ENCODE measurements around the gene PRDM2.
A peak's percentile ranks its signal among the peaks of the same experiment; 100 is the strongest.

PRDM2 gene

GRCh38 chr1:13681921-13682320 lies 18.1 kb upstream of the PRDM2 start:
- no peak for ATAC-seq
- TF ChIP-seq ZNF8 (CRISPR knock-in tag; IDR thresholded peaks at IDR 0.05) (no peak), ZFP30 (CRISPR knock-in tag; IDR thresholded peaks at IDR 0.05) (no peak), ZFP3 (CRISPR knock-in tag; IDR thresholded peaks at IDR 0.05) (no peak), TOX (CRISPR knock-in tag; IDR thresholded peaks at IDR 0.05; ENCODE audit: borderline replicate concordance) (no peak), ZC3H10 (CRISPR knock-in tag; IDR thresholded peaks at IDR 0.05) (no peak), RARB (CRISPR knock-in tag; IDR thresholded peaks at IDR 0.05) (no peak), CSDC2 (CRISPR knock-in tag; IDR thresholded peaks at IDR 0.05) (no peak), PATZ1 (CRISPR knock-in tag; IDR thresholded peaks at IDR 0.05; ENCODE audit: borderline replicate concordance) (no peak), ARNTL (CRISPR knock-in tag; IDR thresholded peaks at IDR 0.05; ENCODE audit: borderline replicate concordance, low read depth) (no peak), BACH2 (CRISPR knock-in tag; IDR thresholded peaks at IDR 0.05; ENCODE audit: borderline replicate concordance) (no peak), GLIS3 (CRISPR knock-in tag; IDR thresholded peaks at IDR 0.05) (no peak), TSHZ2 (CRISPR knock-in tag; IDR thresholded peaks at IDR 0.05) (no peak), ISL1 (CRISPR knock-in tag; IDR thresholded peaks at IDR 0.05) (no peak)

DNA sequence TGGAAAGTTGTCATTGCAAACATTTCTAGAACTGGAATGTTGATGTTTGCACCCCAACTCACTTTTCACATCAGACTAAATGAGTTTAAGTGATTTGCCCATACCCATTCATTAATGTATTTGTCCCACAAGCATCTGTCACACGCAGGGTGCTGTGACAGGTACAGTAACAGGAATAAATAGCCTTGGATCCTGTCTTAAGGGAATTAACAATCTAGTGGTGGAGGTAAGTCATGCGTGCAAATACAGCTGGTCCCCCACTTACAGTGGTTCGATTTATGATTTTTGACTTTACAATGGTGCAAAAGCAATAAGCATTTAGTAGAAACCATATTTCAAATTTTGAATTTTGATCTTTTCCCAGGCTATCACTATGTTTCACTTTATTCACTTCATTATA lies 17.5 kb upstream of the PRDM2 start:
- TF ChIP-seq ISL1 (CRISPR knock-in tag; IDR thresholded peaks at IDR 0.05), result no peak
- TF ChIP-seq SNAI2 (CRISPR knock-in tag; IDR thresholded peaks at IDR 0.05), result no peak
- no peak for TF ChIP-seq BACH2 (CRISPR knock-in tag; IDR thresholded peaks at IDR 0.05; ENCODE audit: borderline replicate concordance)
- no peak for TF ChIP-seq ZNF565 (CRISPR knock-in tag; conservative IDR thresholded peaks at IDR 0.05; ENCODE audit: low read depth)
- TF ChIP-seq ZC3H10 (CRISPR knock-in tag; IDR thresholded peaks at IDR 0.05), result no peak
- no peak for TF ChIP-seq PATZ1 (CRISPR knock-in tag; IDR thresholded peaks at IDR 0.05; ENCODE audit: borderline replicate concordance)
- TF ChIP-seq ZNF70 (CRISPR knock-in tag; IDR thresholded peaks at IDR 0.05), result no peak
- TF ChIP-seq OSR1 (CRISPR knock-in tag; IDR thresholded peaks at IDR 0.05), result no peak

DNA sequence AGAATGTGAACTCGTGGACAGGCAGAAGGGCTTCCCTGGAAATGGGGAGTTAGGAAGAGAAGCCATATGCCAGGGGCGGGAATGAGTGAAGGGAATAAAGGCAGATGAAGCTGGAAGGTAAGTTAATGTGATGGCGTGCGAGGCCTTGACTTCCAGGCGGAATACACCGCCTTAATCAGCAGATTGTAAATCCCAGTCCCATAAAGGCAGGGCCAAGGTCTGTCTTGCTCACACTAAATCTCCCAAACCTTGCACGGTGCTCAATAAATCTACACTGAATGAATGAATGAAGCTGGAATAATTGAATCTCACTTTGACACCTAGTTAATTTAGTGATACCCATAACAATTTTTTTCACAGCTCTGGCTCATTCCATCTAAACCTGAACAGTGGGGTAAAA lies 16.8 kb upstream of the PRDM2 start:
- ATAC-seq, result no peak
- TF ChIP-seq GLIS3 (CRISPR knock-in tag; IDR thresholded peaks at IDR 0.05) (no peak), BACH2 (CRISPR knock-in tag; IDR thresholded peaks at IDR 0.05; ENCODE audit: borderline replicate concordance) (no peak), ZFP30 (CRISPR knock-in tag; IDR thresholded peaks at IDR 0.05) (no peak), ZNF8 (CRISPR knock-in tag; IDR thresholded peaks at IDR 0.05) (no peak), ARNTL (CRISPR knock-in tag; IDR thresholded peaks at IDR 0.05; ENCODE audit: borderline replicate concordance, low read depth) (no peak)
- TF ChIP-seq, protein P1, sequence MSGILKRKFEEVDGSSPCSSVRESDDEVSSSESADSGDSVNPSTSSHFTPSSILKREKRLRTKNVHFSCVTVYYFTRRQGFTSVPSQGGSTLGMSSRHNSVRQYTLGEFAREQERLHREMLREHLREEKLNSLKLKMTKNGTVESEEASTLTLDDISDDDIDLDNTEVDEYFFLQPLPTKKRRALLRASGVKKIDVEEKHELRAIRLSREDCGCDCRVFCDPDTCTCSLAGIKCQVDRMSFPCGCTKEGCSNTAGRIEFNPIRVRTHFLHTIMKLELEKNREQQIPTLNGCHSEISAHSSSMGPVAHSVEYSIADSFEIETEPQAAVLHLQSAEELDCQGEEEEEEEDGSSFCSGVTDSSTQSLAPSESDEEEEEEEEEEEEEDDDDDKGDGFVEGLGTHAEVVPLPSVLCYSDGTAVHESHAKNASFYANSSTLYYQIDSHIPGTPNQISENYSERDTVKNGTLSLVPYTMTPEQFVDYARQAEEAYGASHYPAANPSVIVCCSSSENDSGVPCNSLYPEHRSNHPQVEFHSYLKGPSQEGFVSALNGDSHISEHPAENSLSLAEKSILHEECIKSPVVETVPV (CRISPR knock-in tag; IDR thresholded peaks at IDR 0.05), result no peak

More for the DNA sequence above, 17.5 kb upstream of the PRDM2 start:
- no peak for ATAC-seq

GRCh38 chr1:13687151-13687715 lies 12.8 kb upstream of the PRDM2 start:
- TF ChIP-seq ZFP3 (CRISPR knock-in tag; IDR thresholded peaks at IDR 0.05), result no peak
- TF ChIP-seq ZNF565 (CRISPR knock-in tag; conservative IDR thresholded peaks at IDR 0.05; ENCODE audit: low read depth), result no peak
- TF ChIP-seq ZNF70 (CRISPR knock-in tag; IDR thresholded peaks at IDR 0.05), result no peak
- no peak for TF ChIP-seq ZFP30 (CRISPR knock-in tag; IDR thresholded peaks at IDR 0.05)
- TF ChIP-seq, protein P2, sequence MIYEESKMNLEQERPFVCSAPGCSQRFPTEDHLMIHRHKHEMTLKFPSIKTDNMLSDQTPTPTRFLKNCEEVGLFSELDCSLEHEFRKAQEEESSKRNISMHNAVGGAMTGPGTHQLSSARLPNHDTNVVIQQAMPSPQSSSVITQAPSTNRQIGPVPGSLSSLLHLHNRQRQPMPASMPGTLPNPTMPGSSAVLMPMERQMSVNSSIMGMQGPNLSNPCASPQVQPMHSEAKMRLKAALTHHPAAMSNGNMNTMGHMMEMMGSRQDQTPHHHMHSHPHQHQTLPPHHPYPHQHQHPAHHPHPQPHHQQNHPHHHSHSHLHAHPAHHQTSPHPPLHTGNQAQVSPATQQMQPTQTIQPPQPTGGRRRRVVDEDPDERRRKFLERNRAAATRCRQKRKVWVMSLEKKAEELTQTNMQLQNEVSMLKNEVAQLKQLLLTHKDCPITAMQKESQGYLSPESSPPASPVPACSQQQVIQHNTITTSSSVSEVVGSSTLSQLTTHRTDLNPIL (CRISPR knock-in tag; IDR thresholded peaks at IDR 0.05; ENCODE audit: low read depth), result no peak
- TF ChIP-seq BACH2 (CRISPR knock-in tag; IDR thresholded peaks at IDR 0.05; ENCODE audit: borderline replicate concordance), result no peak
- TF ChIP-seq, protein P1 (CRISPR knock-in tag; IDR thresholded peaks at IDR 0.05), result no peak
- peak; percentile 51; the same call in 2 of the 3 replicates for ATAC-seq

- peak; percentile 61 for ATAC-seq
These were observed 6.9 kb upstream of the PRDM2 start for GRCh38 chr1:13693094-13693493.

Measured in SK-N-SH treated with all-trans-retinoic acid at 6 μM for 48 hours (cell line).